Right cardiac atrium (tissue), 5 donors: ENCODE results near the gene HIVEP2. TPM values are rescaled to one million over a fixed set of nuclear protein-coding genes. Genes with fewer than 3 reads are reported as not detected.

ENCODE experiments used
- ATAC-seq, 2 donors: fragments of 200-7000 bp; cut with Tn5 transposase; one replicate each; pipeline versions ENCODE4 v1.8.0 to v1.9.1; 2020; ENCODE audit warnings: moderate library complexity in 2 of 2, mild to moderate bottlenecking in 1 of 2
- DNase-seq, 3 donors: peaks; one replicate each; pipeline ENCODE4 v3.0.0-alpha.2; 2020
- H3K27ac ChIP-seq: one replicate; pipeline ENCODE4 v1.5.1; 2013; ENCODE audit warnings: mild to moderate bottlenecking, low read length, control low read depth, moderate library complexity
- H3K27me3 ChIP-seq: one replicate; pipeline ENCODE4 v1.6.1; 2013; ENCODE audit not compliant: control insufficient read depth, insufficient read depth
- H3K4me1 ChIP-seq: one replicate; pipeline ENCODE4 v1.6.1; 2013; ENCODE audit warnings: low read length; ENCODE audit not compliant: control insufficient read depth, insufficient read depth
- H3K4me3 ChIP-seq: one replicate; pipeline ENCODE4 v1.5.1; 2013; ENCODE audit warnings: low read length, control low read depth
- H3K9me3 ChIP-seq: one replicate; pipeline ENCODE4 v1.6.1; 2013; ENCODE audit warnings: low read length; ENCODE audit not compliant: control insufficient read depth
- WGBS: extraction: QIAGEN DNeasy Blood & Tissue Kit; methylation state at CpG from one replicate; pipeline ENCODE4 v1.1.7; 2013; 5-methylcytosine and 5-hydroxymethylcytosine counted together
- intact Hi-C, 4 donors: fragments of 100-400 bp; cut with DNase I; formaldehyde crosslinking; loops; one replicate each; pipeline versions ENCODE4 v1.11.0 to v1.14.0; 2022 to 2023
- polyA plus RNA-seq: library from polyadenylated mRNA; stranded (reverse); fragments of 200-250 nt; gene quantifications from one replicate; pipeline ENCODE4 v1.2.3, GENCODE V29; 2013
- total RNA-seq, 4 donors: library from RNA; stranded (reverse); fragmentation: NEBNext Ultra II Directional; extraction: Animal tissue kit (Norgen Biotek cat#: 25700); gene quantifications; one replicate each; pipeline ENCODE4 v1.2.1, GENCODE V29; 2021
- donor health status: healthy with polysubstance abuse.
- donor health status: DM: no; HTN: yes; CAD: no.
- donor health status: DM: no; HTN: no; CAD: no.
- donor health status: DM: no; HTN: yes; CAD: no; lungs with severe emphysema.
- donor health status: DM: yes; HTN: yes; CAD: no.

The HIVEP2 gene
- total and polyA plus RNA-seq, 5 donors: 4.5 to 29.0 (median 15.6) TPM

DNA sequence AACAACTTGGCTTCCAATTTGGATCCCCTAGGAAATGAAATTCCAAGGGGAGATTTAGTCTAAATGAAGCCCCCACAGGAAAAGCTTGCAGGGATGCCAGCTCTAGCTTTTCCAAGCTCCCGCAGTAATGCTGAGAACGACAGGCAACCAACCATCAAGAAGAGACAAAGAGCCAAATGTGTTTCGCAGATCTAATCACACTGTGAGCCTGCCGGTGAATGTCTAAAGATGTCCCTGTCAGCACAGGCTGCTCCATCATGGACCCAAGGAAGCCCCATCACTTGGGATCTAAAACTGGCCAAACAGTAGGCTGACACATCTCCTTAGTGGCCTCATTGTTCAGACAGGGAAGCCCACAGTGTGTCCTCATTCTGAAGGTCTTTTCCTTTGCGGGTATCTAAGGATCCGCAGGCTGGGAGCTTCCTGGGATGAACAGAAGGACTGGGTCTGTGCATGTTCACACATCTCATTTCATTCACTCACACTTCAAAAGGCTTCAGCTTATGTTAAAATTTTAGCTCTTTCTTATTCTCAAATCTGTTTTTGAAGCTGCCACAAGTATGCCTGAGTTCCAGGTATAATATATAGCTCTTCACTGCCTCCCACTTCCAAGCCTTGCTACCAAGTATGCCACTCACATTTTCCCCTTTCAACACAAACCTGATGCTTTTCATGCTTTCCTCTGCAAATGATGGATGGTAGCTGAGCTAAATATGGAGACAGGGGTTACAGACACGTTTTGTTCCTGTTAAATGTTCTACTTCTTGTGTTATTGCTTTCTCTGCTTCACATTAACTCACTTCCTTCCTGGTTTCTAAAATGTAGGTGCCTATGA is 229.8 kb downstream of the HIVEP2 start:
- Histone ChIP-seq H3K27me3 (no peaks in the 10 kb centered on the region), H3K4me1 (no peaks in the 10 kb centered on the region), H3K27ac (no peak overlapping the region), H3K4me3 (no peak overlapping the region), H3K9me3 (no peaks in the 10 kb centered on the region)
- intact Hi-C loops: no loop called here
- ATAC-seq: no peak
- no peak for DNase-seq
- 54% methylated on average over 7 of the region's 7 CpGs for WGBS

- ATAC-seq (no peak), DNase-seq (no peak)
- 82% methylated on average over 4 of the region's 4 CpGs for WGBS
- Histone ChIP-seq H3K4me1 (no peaks in the 10 kb centered on the region), H3K9me3 (no peaks in the 10 kb centered on the region), H3K27ac (no peak overlapping the region), H3K4me3 (no peak overlapping the region), H3K27me3 (no peaks in the 10 kb centered on the region)
- intact Hi-C loops: no loop called here
Observed at GRCh38 chr6:142713959-142714358, 231.0 kb downstream of the HIVEP2 start.

GRCh38 chr6:142712231-142712630 is 232.7 kb downstream of the HIVEP2 start:
- Histone ChIP-seq H3K4me1 (no peaks in the 10 kb centered on the region), H3K4me3 (no peak overlapping the region), H3K9me3 (no peaks in the 10 kb centered on the region), H3K27me3 (no peaks in the 10 kb centered on the region), H3K27ac (no peak overlapping the region)
- intact Hi-C loops: no loop called here
- no peak for ATAC-seq
- no peak for DNase-seq
- 60% methylated on average over 1 of the region's 1 CpG for WGBS

- Histone ChIP-seq H3K27me3 (no peaks in the 10 kb centered on the region), H3K27ac (no peak overlapping the region), H3K9me3 (no peaks in the 10 kb centered on the region), H3K4me3 (no peak overlapping the region), H3K4me1 (no peaks in the 10 kb centered on the region)
- ATAC-seq (no peak), DNase-seq (no peak)
- intact Hi-C loops: no loop called here
- 98% methylated on average over 2 of the region's 2 CpGs for WGBS
Observed at GRCh38 chr6:142708651-142709050, 236.3 kb downstream of the HIVEP2 start.

GRCh38 chr6:142707255-142707654 is 237.7 kb downstream of the HIVEP2 start:
- H3K27me3 ChIP-seq: no peaks in the 10 kb centered on the region
- 33% methylated on average over 2 of the region's 2 CpGs for WGBS
- no peak overlapping the region for H3K4me3 ChIP-seq
- H3K4me1 ChIP-seq: no peaks in the 10 kb centered on the region
- no peak overlapping the region for H3K27ac ChIP-seq
- no peak for ATAC-seq
- no peak for DNase-seq
- H3K9me3 ChIP-seq: no peaks in the 10 kb centered on the region
- intact Hi-C loops: no loop called here

DNA sequence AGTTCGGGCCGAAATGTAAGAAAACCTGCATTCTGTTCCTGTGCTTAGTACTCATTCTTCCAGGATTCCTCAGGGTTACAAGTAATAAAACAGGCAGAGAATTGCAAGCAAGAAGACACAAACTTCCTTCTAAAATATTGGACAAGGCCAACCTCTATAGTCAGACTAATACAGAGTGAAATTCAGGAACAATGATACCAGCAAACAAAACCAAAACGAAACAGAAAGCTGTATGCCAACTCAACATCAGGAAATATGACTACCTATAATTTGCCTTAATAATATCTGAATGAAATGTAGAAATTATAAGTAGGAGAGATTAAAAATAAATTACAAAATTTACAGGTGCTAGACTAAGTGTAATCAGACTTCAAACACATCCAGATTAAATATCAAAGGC is 238.8 kb downstream of the HIVEP2 start:
- Histone ChIP-seq H3K9me3 (no peaks in the 10 kb centered on the region), H3K4me1 (no peaks in the 10 kb centered on the region), H3K27ac (no peak overlapping the region), H3K27me3 (no peaks in the 10 kb centered on the region), H3K4me3 (no peak overlapping the region)
- ATAC-seq (no peak), DNase-seq (no peak)
- intact Hi-C loops: no loop called here
- 83% methylated on average over 3 of the region's 3 CpGs for WGBS

DNA sequence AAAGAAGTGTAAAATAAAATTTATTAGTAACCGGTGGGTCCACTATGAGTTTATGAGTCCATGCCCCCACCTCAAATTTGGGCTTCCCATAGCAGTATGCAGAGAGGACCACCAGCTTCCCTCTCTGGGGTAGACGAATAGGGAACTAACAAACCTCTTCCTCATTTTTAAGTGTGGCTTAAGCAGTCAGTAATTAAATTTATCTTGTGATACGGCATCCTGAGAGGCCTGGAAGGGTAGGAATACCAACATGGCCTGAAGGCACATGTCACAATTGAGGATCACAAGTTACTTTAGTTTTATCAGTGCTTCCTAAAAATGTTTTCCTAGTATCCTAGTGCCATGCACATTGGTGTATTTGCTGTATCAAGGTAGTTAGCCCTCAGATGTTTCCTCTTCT is 239.9 kb downstream of the HIVEP2 start:
- no peak overlapping the region for H3K27ac ChIP-seq
- ATAC-seq (no peak), DNase-seq (no peak)
- no peak overlapping the region for H3K4me3 ChIP-seq
- no peaks in the 10 kb centered on the region for H3K9me3 ChIP-seq
- no peaks in the 10 kb centered on the region for H3K27me3 ChIP-seq
- intact Hi-C loops: no loop called here
- WGBS: 83% methylated on average over 3 of the region's 3 CpGs
- no peaks in the 10 kb centered on the region for H3K4me1 ChIP-seq

- no peaks in the 10 kb centered on the region for H3K27me3 ChIP-seq
- ATAC-seq: peak; percentile 70 to 84
- H3K4me3 ChIP-seq: no peak overlapping the region
- no peaks in the 10 kb centered on the region for H3K9me3 ChIP-seq
- DNase-seq: peak; percentile 16 to 69 (median 62)
- intact Hi-C loops: no loop called here
- H3K27ac ChIP-seq: no peak overlapping the region
- H3K4me1 ChIP-seq: peaks cover 2% of the 10 kb centered on the region
- WGBS: 49% methylated on average over 12 of the region's 12 CpGs
Observed at GRCh38 chr6:142702501-142703460, 242.2 kb downstream of the HIVEP2 start.

Other genes with a start within 250 kb of the HIVEP2 start
- gene AIG1, start 115.7 kb upstream of the HIVEP2 start, total RNA-seq: 10 to 100 TPM; 44.4 to 54.9 (median 48.5) TPM
- gene AIG1, start 115.7 kb upstream of the HIVEP2 start, polyA plus RNA-seq: 69.8 TPM